ENCODE results near the gene CREBBP.

The CREBBP gene

DNA sequence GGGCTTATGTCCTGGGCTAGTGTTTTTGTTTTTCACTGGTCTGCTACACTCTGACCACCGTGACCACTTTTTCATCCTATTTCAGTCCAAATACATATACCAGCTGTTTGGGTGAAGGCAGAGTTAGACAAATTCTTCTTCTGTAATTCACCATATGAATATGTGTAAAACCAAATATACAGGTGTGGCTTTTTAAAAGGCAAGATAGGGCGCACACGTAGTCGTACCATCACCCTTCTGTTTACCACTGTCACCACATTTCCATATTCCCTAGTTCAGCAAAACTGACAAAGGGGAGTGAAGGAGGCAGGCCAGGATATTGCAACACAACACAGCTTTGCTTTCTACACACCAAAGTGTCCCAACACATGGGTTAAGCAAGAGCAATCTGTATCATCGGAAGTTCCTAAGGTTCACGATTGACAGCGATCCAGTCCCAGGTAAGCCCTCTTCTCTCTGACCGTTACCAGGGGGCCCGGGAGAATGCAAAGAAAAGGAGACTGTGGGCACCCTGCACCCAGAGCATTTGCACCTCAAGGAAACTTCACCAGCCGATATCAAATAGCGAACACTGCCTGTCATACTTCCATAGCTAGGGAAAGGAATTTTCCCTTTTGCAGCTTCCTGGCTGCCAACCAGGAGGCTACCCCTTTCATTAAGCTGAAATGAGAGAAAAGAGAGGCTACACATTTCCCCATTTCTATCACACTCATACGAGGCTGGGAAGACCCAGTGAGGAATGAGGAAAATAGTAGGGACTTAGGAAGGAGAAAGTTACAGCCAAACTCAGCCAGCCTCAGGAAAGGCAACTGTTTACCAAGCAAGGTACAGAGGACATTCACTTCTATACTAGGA lies 23.1 kb downstream of the CREBBP start:
- Histone ChIP-seq H3K4me1 (ENCODE audit: control insufficient read depth in 1 of 2, insufficient read depth in 2 of 2, low read length in 2 of 2) (peaks cover 49 to 56% of the 10 kb centered on the region in 2 donors), H3K4me3 (ENCODE audit: low read depth in 1 of 2, low read length in 2 of 2) (no peak overlapping the region), H3K36me3 (ENCODE audit: control insufficient read depth in 1 of 2, insufficient read depth in 2 of 2, low read length in 2 of 2) (peaks cover 0 to 4% of the 10 kb centered on the region in 2 donors), H3K9ac (ENCODE audit: low read depth in 1 of 2, low read length in 2 of 2) (no peak overlapping the region), H3K27ac (ENCODE audit: low read depth, low read length) (no peak overlapping the region), H3K9me3 (ENCODE audit: control insufficient read depth in 1 of 2, low read length in 2 of 2) (no peaks in the 10 kb centered on the region), H3K27me3 (ENCODE audit: control insufficient read depth in 1 of 2, insufficient read depth in 2 of 2, low read length in 2 of 2) (no peaks in the 10 kb centered on the region)

DNA sequence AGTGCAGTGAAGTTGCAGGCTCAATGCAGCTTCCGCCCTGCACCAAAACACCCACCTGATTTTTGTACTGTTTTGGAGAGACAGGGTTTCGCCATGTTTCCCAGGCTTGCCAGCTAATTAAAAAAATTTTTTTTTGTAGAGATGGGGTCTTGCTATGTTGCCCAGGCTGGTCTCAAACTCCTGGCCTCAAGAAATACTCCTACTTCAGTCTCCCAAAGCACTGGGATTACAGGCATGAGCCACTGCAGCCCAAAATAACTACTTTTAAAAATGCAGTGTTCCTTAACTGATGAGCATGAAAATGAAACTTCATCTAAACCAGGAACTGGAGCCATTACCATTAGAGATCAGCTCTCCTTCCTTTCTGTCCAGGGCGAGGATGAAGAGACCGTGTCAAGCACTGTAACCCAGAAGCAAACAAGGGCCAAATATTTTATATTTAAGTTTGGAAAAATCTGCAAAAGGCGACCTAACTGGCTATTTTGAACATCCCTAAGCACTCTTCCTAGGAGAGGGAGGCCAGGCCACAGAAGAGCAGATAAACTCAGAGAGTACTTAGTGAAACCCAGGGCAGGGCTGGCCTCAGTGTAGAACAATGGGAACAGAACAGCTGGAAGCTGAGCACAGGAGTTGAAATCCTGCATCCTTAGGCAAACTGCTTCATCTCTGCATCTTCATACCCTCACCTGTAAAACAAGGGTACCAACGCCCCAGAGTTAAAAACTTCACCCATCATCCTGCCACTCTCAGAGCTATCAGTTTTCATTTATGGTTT lies 24.0 kb downstream of the CREBBP start:
- peaks cover 0 to 4% of the 10 kb centered on the region in 2 donors for H3K36me3 ChIP-seq (ENCODE audit: control insufficient read depth in 1 of 2, insufficient read depth in 2 of 2, low read length in 2 of 2)
- H3K27ac ChIP-seq (ENCODE audit: low read depth, low read length) = no peak overlapping the region
- H3K4me1 ChIP-seq (ENCODE audit: control insufficient read depth in 1 of 2, insufficient read depth in 2 of 2, low read length in 2 of 2) = peaks cover 41 to 48% of the 10 kb centered on the region in 2 donors
- no peak overlapping the region for H3K9ac ChIP-seq (ENCODE audit: low read depth in 1 of 2, low read length in 2 of 2)
- no peaks in the 10 kb centered on the region for H3K27me3 ChIP-seq (ENCODE audit: control insufficient read depth in 1 of 2, insufficient read depth in 2 of 2, low read length in 2 of 2)
- H3K4me3 ChIP-seq (ENCODE audit: low read depth in 1 of 2, low read length in 2 of 2) = no peak overlapping the region
- no peaks in the 10 kb centered on the region for H3K9me3 ChIP-seq (ENCODE audit: control insufficient read depth in 1 of 2, low read length in 2 of 2)

DNA sequence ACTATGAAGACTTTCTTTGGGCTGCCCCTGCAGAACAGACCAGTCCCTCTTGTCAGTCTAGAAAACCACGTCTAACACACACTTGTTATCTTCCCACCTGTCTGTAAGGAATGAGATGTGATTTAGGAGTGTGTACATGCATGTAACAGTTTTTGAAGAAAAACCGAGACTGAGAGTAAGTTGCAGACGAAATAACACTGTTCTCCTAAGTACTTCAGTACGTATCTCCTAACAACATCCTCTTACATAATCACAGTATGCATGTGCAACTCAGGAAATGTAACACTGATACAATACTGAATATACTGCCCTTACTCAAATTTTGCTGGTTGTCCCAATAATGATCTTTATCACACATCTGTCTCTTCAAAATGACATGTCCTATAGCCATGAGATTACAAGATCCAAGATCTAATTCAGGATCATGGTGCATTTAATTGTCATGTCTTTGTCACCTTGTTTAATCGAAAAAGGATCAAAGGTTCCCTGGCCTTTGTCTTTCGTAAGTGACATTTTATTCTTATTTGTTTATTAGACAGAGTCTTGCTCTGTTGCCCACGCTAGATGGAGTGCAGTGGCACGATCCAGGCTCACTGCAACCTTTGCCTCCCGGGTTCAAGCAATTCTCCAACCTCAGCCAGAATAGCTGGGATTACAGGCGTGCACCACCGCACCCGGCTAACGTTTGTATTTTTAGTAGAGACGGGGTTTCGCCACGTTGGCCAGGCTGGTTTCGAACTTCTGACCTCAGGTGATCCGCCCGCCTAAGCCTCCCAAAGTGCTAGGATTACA lies 25.6 kb downstream of the CREBBP start:
- Histone ChIP-seq H3K4me3 (ENCODE audit: low read depth in 1 of 2, low read length in 2 of 2) (no peak overlapping the region), H3K36me3 (ENCODE audit: control insufficient read depth in 1 of 2, insufficient read depth in 2 of 2, low read length in 2 of 2) (peaks cover 7 to 12% of the 10 kb centered on the region in 2 donors), H3K27ac (ENCODE audit: low read depth, low read length) (no peak overlapping the region), H3K9me3 (ENCODE audit: control insufficient read depth in 1 of 2, low read length in 2 of 2) (no peaks in the 10 kb centered on the region), H3K9ac (ENCODE audit: low read depth in 1 of 2, low read length in 2 of 2) (no peak overlapping the region), H3K27me3 (ENCODE audit: control insufficient read depth in 1 of 2, insufficient read depth in 2 of 2, low read length in 2 of 2) (no peaks in the 10 kb centered on the region), H3K4me1 (ENCODE audit: control insufficient read depth in 1 of 2, insufficient read depth in 2 of 2, low read length in 2 of 2) (peaks cover 38 to 46% of the 10 kb centered on the region in 2 donors)

DNA sequence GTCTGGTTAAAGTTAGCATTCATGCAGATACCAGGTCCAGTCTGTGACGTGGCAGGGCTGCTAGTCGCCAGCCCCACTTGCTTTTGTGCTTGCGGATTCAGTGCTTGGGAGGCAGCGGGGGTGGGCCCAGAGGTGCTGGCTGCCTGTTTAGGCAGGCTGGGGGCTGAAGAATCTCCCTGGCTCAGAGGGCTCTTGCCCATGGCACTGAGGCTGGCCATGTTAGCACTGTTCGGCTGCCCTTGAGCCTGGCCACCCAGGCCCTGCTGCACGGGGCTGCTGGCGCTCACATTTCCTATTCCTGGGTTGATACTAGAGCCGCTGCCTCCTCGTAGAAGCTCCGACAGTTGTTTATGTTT lies 30.0 kb downstream of the CREBBP start:
- no peak overlapping the region for H3K27ac ChIP-seq (ENCODE audit: low read depth, low read length)
- no peak overlapping the region for H3K4me3 ChIP-seq (ENCODE audit: low read depth in 1 of 2, low read length in 2 of 2)
- no peak overlapping the region for H3K9ac ChIP-seq (ENCODE audit: low read depth in 1 of 2, low read length in 2 of 2)
- H3K27me3 ChIP-seq (ENCODE audit: control insufficient read depth in 1 of 2, insufficient read depth in 2 of 2, low read length in 2 of 2) = no peaks in the 10 kb centered on the region
- peaks cover 18 to 34% of the 10 kb centered on the region in 2 donors for H3K36me3 ChIP-seq (ENCODE audit: control insufficient read depth in 1 of 2, insufficient read depth in 2 of 2, low read length in 2 of 2)
- H3K4me1 ChIP-seq (ENCODE audit: control insufficient read depth in 1 of 2, insufficient read depth in 2 of 2, low read length in 2 of 2) = peaks cover 13 to 18% of the 10 kb centered on the region in 2 donors
- H3K9me3 ChIP-seq (ENCODE audit: control insufficient read depth in 1 of 2, low read length in 2 of 2) = no peaks in the 10 kb centered on the region

DNA sequence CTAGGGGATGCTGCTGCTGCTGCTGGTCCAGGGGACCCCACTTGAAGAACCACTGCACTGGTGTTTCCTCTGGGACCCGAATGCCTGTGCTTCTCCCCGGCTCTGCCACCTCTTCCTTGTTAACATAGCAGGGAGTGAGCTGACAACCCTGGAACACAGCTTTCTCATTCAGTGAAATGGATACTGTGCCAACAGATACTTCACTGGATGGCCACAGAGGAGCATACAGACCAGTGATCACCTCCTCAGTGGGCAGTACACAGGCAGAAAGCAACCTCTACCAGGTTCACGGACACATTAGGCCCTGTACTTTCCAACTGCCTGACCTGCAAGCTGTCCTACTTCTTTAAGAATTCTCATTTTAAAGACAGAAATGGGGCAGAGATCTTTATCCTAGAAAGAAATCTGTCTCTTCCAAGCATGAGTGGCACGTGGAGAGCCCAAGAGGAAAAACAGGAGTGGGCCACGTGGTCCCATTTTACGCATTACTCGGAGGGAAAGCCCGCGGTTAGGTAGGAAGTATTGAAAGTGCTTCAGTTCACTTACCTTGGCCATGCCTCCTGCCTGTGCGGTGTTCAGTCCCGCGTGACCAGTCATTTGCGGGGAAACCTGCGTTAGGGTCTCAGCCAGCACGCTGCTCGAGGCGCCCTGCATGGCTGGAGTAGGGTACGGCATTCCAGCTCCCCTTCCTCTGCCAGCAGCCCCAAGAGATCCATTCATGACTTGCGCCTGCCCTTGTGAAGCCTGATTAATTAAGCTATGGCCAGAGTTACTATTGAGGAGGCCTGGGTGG lies 30.6 kb downstream of the CREBBP start:
- no peak overlapping the region for H3K4me3 ChIP-seq (ENCODE audit: low read depth in 1 of 2, low read length in 2 of 2)
- no peak overlapping the region for H3K9ac ChIP-seq (ENCODE audit: low read depth in 1 of 2, low read length in 2 of 2)
- no peaks in the 10 kb centered on the region for H3K9me3 ChIP-seq (ENCODE audit: control insufficient read depth in 1 of 2, low read length in 2 of 2)
- H3K36me3 ChIP-seq (ENCODE audit: control insufficient read depth in 1 of 2, insufficient read depth in 2 of 2, low read length in 2 of 2) = peaks cover 18 to 34% of the 10 kb centered on the region in 2 donors
- peaks cover 12 to 14% of the 10 kb centered on the region in 2 donors for H3K4me1 ChIP-seq (ENCODE audit: control insufficient read depth in 1 of 2, insufficient read depth in 2 of 2, low read length in 2 of 2)
- H3K27ac ChIP-seq (ENCODE audit: low read depth, low read length) = no peak overlapping the region
- H3K27me3 ChIP-seq (ENCODE audit: control insufficient read depth in 1 of 2, insufficient read depth in 2 of 2, low read length in 2 of 2) = no peaks in the 10 kb centered on the region

DNA sequence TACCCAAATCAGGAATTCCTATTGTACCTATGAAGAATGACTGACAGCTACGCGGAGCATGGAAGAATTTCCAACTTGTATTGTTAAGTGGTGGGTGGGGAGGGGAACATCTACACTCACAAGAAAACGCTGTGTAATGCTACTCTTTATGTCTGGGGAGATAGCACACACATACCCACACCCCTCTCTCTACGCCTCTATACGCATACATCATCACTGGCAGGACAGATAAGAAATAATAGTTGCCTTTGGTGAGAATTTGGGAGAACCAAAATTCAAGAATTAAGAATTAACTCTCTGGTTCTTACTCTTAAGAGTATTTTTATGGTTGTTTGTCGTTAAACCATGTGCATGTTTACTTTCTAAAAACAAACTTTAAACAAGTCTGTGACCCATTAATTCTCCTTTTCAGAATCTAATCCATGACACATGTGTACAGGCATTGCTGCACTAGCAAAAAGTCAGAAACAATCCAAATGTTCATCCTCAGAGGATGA lies 33.9 kb downstream of the CREBBP start:
- Histone ChIP-seq H3K36me3 (ENCODE audit: control insufficient read depth in 1 of 2, insufficient read depth in 2 of 2, low read length in 2 of 2) (peaks cover 18 to 30% of the 10 kb centered on the region in 2 donors), H3K27me3 (ENCODE audit: control insufficient read depth in 1 of 2, insufficient read depth in 2 of 2, low read length in 2 of 2) (no peaks in the 10 kb centered on the region), H3K4me3 (ENCODE audit: low read depth in 1 of 2, low read length in 2 of 2) (no peak overlapping the region), H3K9me3 (ENCODE audit: control insufficient read depth in 1 of 2, low read length in 2 of 2) (no peaks in the 10 kb centered on the region), H3K4me1 (ENCODE audit: control insufficient read depth in 1 of 2, insufficient read depth in 2 of 2, low read length in 2 of 2) (peaks cover 0 to 7% of the 10 kb centered on the region in 2 donors), H3K9ac (ENCODE audit: low read depth in 1 of 2, low read length in 2 of 2) (no peak overlapping the region), H3K27ac (ENCODE audit: low read depth, low read length) (no peak overlapping the region)

DNA sequence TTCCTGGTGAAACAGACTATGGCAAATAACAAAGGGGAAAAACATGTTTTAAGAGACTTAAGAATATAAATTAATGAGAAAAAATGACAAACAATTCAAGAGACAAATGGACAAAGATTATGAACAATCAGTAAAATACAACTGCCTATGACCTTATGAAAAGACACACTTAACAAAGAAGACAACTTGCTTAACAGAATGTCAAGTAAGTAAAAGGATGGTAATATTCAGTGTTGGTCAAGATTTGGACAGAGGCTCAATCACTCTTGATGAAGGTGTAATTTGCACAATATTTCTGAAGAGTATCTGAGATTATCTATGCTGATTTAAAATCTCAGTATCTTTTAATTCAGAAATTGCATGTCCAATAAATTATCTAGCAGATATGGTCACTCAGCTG lies 34.4 kb downstream of the CREBBP start:
- Histone ChIP-seq H3K9me3 (ENCODE audit: control insufficient read depth in 1 of 2, low read length in 2 of 2) (no peaks in the 10 kb centered on the region), H3K27ac (ENCODE audit: low read depth, low read length) (no peak overlapping the region), H3K4me3 (ENCODE audit: low read depth in 1 of 2, low read length in 2 of 2) (no peak overlapping the region), H3K27me3 (ENCODE audit: control insufficient read depth in 1 of 2, insufficient read depth in 2 of 2, low read length in 2 of 2) (no peaks in the 10 kb centered on the region), H3K36me3 (ENCODE audit: control insufficient read depth in 1 of 2, insufficient read depth in 2 of 2, low read length in 2 of 2) (peaks cover 18 to 30% of the 10 kb centered on the region in 2 donors), H3K4me1 (ENCODE audit: control insufficient read depth in 1 of 2, insufficient read depth in 2 of 2, low read length in 2 of 2) (peaks cover 0 to 7% of the 10 kb centered on the region in 2 donors), H3K9ac (ENCODE audit: low read depth in 1 of 2, low read length in 2 of 2) (no peak overlapping the region)

DNA sequence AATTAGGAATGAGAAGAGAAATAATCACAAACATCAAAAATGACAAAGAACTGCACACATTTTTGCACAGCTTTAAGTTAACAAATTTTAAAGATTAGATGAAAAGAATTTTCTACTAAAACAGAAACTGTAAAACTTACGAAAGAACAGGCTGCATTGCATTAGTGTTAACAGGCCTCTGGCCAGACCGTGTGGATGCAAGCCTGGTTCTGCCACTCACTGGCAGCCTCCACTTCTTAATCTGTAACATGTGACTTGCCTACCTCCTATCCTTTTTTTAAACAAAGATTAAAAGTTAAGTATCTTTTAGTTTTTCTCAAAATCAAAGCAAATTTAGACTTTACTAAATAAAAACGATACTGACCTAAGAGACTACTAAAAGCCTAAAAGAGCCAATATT lies 37.5 kb downstream of the CREBBP start:
- H3K9me3 ChIP-seq (ENCODE audit: control insufficient read depth in 1 of 2, low read length in 2 of 2) = no peaks in the 10 kb centered on the region
- no peak overlapping the region for H3K9ac ChIP-seq (ENCODE audit: low read depth in 1 of 2, low read length in 2 of 2)
- no peaks in the 10 kb centered on the region for H3K4me1 ChIP-seq (ENCODE audit: control insufficient read depth in 1 of 2, insufficient read depth in 2 of 2, low read length in 2 of 2)
- peaks cover 0 to 7% of the 10 kb centered on the region in 2 donors for H3K36me3 ChIP-seq (ENCODE audit: control insufficient read depth in 1 of 2, insufficient read depth in 2 of 2, low read length in 2 of 2)
- no peaks in the 10 kb centered on the region for H3K27me3 ChIP-seq (ENCODE audit: control insufficient read depth in 1 of 2, insufficient read depth in 2 of 2, low read length in 2 of 2)
- H3K4me3 ChIP-seq (ENCODE audit: low read depth in 1 of 2, low read length in 2 of 2) = no peak overlapping the region
- no peak overlapping the region for H3K27ac ChIP-seq (ENCODE audit: low read depth, low read length)

DNA sequence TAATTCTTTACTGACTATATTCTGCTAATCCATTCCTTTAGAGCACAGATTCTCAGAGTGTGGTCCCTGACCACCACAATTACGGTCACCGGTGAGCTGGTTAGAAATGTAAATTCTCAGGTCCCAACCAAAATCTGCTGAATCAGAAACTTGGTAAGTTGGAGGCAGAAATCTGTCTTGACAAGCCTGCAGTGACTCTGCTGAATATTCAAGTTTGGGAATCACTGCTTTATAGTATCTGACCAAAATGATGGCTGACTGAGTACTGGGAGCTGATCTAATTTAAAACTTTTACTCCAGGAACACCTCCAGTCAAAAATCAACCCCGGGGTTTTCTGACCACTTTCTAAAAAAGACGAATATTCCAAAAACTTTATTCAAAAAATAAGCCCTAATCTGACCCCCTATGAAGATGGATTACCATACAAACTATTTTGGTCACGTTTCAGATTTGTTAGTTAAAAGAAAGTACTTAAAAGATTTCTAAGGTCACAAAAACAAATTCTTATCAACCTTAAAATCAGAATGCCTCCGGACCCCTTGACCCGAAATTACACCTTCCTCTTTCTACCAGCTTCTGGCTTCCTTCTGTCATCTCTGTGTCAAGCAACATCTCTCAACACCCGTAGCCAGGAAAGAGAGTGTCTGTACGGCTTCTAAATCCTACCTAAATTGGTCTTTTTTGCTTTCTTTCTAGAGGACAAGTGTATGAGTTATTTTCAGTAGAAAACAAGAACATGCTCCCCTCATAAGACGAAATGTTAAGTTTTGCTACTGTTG lies 38.6 kb downstream of the CREBBP start:
- H3K9ac ChIP-seq (ENCODE audit: low read depth in 1 of 2, low read length in 2 of 2) = no peak overlapping the region
- H3K4me3 ChIP-seq (ENCODE audit: low read depth in 1 of 2, low read length in 2 of 2) = no peak overlapping the region
- no peaks in the 10 kb centered on the region for H3K9me3 ChIP-seq (ENCODE audit: control insufficient read depth in 1 of 2, low read length in 2 of 2)
- peaks cover 0 to 6% of the 10 kb centered on the region in 2 donors for H3K36me3 ChIP-seq (ENCODE audit: control insufficient read depth in 1 of 2, insufficient read depth in 2 of 2, low read length in 2 of 2)
- H3K4me1 ChIP-seq (ENCODE audit: control insufficient read depth in 1 of 2, insufficient read depth in 2 of 2, low read length in 2 of 2) = no peaks in the 10 kb centered on the region
- H3K27ac ChIP-seq (ENCODE audit: low read depth, low read length) = no peak overlapping the region
- H3K27me3 ChIP-seq (ENCODE audit: control insufficient read depth in 1 of 2, insufficient read depth in 2 of 2, low read length in 2 of 2) = no peaks in the 10 kb centered on the region
